PFSK-1 (cell line): ENCODE data around the gene STPG4.

ENCODE experiments used
- POLR2AphosphoS5 ChIP-seq: IDR thresholded peaks from 2 replicates; pipeline ENCODE4 v1.6.1; 2012; ENCODE audit warnings: low read depth, mild to moderate bottlenecking, control low read depth, low read length, moderate library complexity
- REST ChIP-seq, 2 experiments: IDR thresholded peaks; 2 replicates each; pipeline versions ENCODE4 v1.6.1 to v1.8.0; 2011 to 2012; ENCODE audit warnings: low read depth in 2 of 2, low read length in 2 of 2, control low read depth in 1 of 2, inconsistent platforms in 1 of 2, mild to moderate bottlenecking in 1 of 2, moderate library complexity in 1 of 2; ENCODE audit not compliant: insufficient read depth in 1 of 2
- TAF1 ChIP-seq: IDR thresholded peaks from 2 replicates; pipeline ENCODE4 v1.6.1; 2012; ENCODE audit warnings: low read length, control low read depth, borderline replicate concordance; ENCODE audit not compliant: insufficient read depth

DNA sequence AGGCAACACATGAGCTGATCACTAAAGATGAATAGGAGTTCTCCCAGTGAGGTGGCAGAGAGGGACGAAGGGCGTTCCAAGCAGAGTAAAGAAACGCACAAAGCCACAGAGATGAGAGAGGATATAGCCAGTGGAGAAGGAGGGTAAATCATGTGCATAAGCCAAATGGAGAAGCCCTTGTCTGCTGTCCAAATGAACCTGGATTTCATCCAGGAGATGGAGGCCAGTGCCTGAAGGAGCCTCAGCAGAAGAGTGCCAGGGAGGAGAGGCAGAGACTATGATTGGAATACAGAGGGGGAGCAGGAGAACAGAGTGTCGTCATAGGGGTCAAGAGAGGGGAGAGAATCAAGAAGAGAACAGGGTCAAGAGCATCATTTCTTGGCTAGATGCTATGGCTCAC, 48.9 kb upstream of the STPG4 start:
- TF ChIP-seq TAF1: no peak
- TF ChIP-seq POLR2AphosphoS5: no peak
- no peak for TF ChIP-seq REST (IDR thresholded peaks at IDR 0.05; ENCODE audit: insufficient read depth in 1 of 2, low read depth in 2 of 2, low read length in 2 of 2)
